K562 (cell line): ENCODE measurements around the gene CDYL. TPM values are rescaled to one million over a fixed set of nuclear protein-coding genes. Genes with fewer than 3 reads are reported as not detected.

ENCODE experiments used
- ATAC-seq: fragments of 200-7000 bp; cut with Tn5 transposase; 3 replicates; pipeline ENCODE4 v1.9.1; 2020; ENCODE audit warnings: moderate library complexity
- BruUV-seq: library from RNA; stranded (reverse); fragments of 400-500 nt; replicated peaks from 2 replicates; lab custom pipeline; 2021; lab: Mats Ljungman, UMichigan
- CTCF ChIA-PET: fragments of 300-600 bp; formaldehyde crosslinking; extraction: SDS; loops from one replicate; lab custom pipeline; 2021; ENCODE audit warnings: low intra/inter-chr PET ratio; lab: Yijun Ruan, JAX
- POLR2A ChIA-PET: fragments of 300-600, 350-650 bp; sonication (Branson Sonifier 250); formaldehyde crosslinking; extraction: SDS; loops from one replicate; lab custom pipeline; 2021; ENCODE audit warnings: antibody characterized with exemption, inconsistent platforms; lab: Yijun Ruan, JAX
- DNase-seq, 4 experiments: peaks; one replicate each; pipeline versions ENCODE4 v3.0.0 to v3.0.0-alpha.2; 2011 to 2018; ENCODE audit warnings: low spot score in 3 of 4, mixed read lengths in 3 of 4; ENCODE audit errors: extremely low read depth in 1 of 4
- FAIRE-seq: peaks from 2 replicates; lab custom pipeline; 2011; peaks lifted over from hg19 to GRCh38; lab: Jason Lieb, UNC
- H2AFZ ChIP-seq: 2 replicates; pipeline ENCODE4 v1.6.0; 2011; ENCODE audit warnings: low read depth, low read length, control low read depth, inconsistent platforms
- H3K27ac ChIP-seq: fragments of 200-600 bp; 3 replicates; pipeline ENCODE4 v1.8.0; 2011; ENCODE audit warnings: low read depth, mild to moderate bottlenecking, control low read depth, inconsistent platforms, low read length, moderate library complexity, mixed read lengths; ENCODE audit errors: extremely low read depth
- H3K27me3 ChIP-seq, 2 experiments: fragments of 300-600 bp in 1 of 2; 2 replicates in 1 of 2; 3 replicates in 1 of 2; pipeline versions ENCODE4 v1.6.0 to v1.8.0; 2011; ENCODE audit warnings: inconsistent platforms in 2 of 2, low read length in 2 of 2, mild to moderate bottlenecking in 1 of 2, mixed read lengths in 1 of 2, moderate library complexity in 1 of 2; ENCODE audit not compliant: control insufficient read depth in 2 of 2, insufficient read depth in 2 of 2
- H3K36me3 ChIP-seq: fragments of 300-600 bp; 3 replicates; pipeline ENCODE4 v1.8.0; 2011; ENCODE audit warnings: mild to moderate bottlenecking, low read length, inconsistent platforms; ENCODE audit not compliant: control insufficient read depth, insufficient read depth
- H3K4me1 ChIP-seq, 2 experiments: fragments of 200-600 bp in 1 of 2; replicated peaks in 1 of 2; 2 replicates in 1 of 2; 3 replicates in 1 of 2; pipeline versions ENCODE4 v1.5.1 to v1.8.0; 2011; ENCODE audit warnings: inconsistent platforms in 2 of 2, low read length in 2 of 2, mild to moderate bottlenecking in 1 of 2, mixed read lengths in 1 of 2, moderate library complexity in 1 of 2; ENCODE audit not compliant: control insufficient read depth in 2 of 2, insufficient read depth in 2 of 2
- H3K4me2 ChIP-seq: 2 replicates; pipeline ENCODE4 v1.6.1; 2011; ENCODE audit warnings: low read length, control low read depth, inconsistent platforms, mixed read lengths; ENCODE audit not compliant: insufficient read depth
- H3K4me3 ChIP-seq: fragments of 200-600 bp; sonication (generic), shearing (Covaris generic); 2 replicates; pipeline ENCODE4 v1.5.1; 2016; ENCODE audit warnings: control low read depth, inconsistent platforms
- H3K79me2 ChIP-seq: fragments of 200-600 bp; 3 replicates; pipeline ENCODE4 v1.8.0; 2011; ENCODE audit warnings: low read length, inconsistent platforms; ENCODE audit not compliant: control insufficient read depth, insufficient read depth
- H3K9ac ChIP-seq, 2 experiments: 2 replicates each; pipeline versions ENCODE4 v1.6.0 to v1.6.1; 2011; ENCODE audit warnings: low read depth in 2 of 2, low read length in 2 of 2, control low read depth in 1 of 2, inconsistent platforms in 1 of 2, mild to moderate bottlenecking in 1 of 2, mixed read lengths in 1 of 2; ENCODE audit not compliant: insufficient read depth in 1 of 2
- H3K9me1 ChIP-seq: one replicate; pipeline ENCODE4 v1.6.0; 2011; ENCODE audit warnings: inconsistent platforms, mild to moderate bottlenecking, low read length, moderate library complexity; ENCODE audit not compliant: control insufficient read depth, insufficient read depth
- H3K9me3 ChIP-seq: replicated peaks from 2 replicates; pipeline ENCODE4 v1.5.1; 2011; ENCODE audit warnings: low read depth, low read length, inconsistent platforms; ENCODE audit not compliant: control insufficient read depth, insufficient read depth
- H4K20me1 ChIP-seq: replicated peaks from 2 replicates; pipeline ENCODE4 v1.6.1; 2011; ENCODE audit warnings: low read length, inconsistent platforms, mixed read lengths; ENCODE audit not compliant: control insufficient read depth, insufficient read depth
- ETV5 ChIP-seq: sonication (generic); formaldehyde crosslinking; IDR thresholded peaks from 2 replicates; pipeline ENCODE4 v1.4.0; 2020; ENCODE audit warnings: low read depth, mild to moderate bottlenecking, missing genetic modification reagents
- MEIS2 ChIP-seq: fragments of 450-650 bp; IDR thresholded peaks from 2 replicates; pipeline ENCODE4 v1.6.1; 2014; ENCODE audit warnings: mild to moderate bottlenecking; ENCODE audit not compliant: partially characterized antibody
- NUFIP1 ChIP-seq: fragments of 450-650 bp; IDR thresholded peaks from 2 replicates; pipeline ENCODE4 v1.6.1; 2018; ENCODE audit not compliant: partially characterized antibody
- RB1 ChIP-seq: fragments of 450-650 bp; IDR thresholded peaks from 2 replicates; pipeline ENCODE4 v1.6.1; 2017; ENCODE audit warnings: low read depth, mild to moderate bottlenecking
- ZBED1 ChIP-seq: IDR thresholded peaks from 2 replicates; pipeline ENCODE4 v1.6.1; 2014
- WGBS: fragments of 100-300 bp; shearing (Covaris generic); methylation state at CpG from one replicate; pipeline ENCODE4 v1.1.6; 2016; ENCODE audit warnings: low coverage, mixed read lengths; ENCODE audit not compliant: insufficient coverage; ENCODE audit errors: missing lambda C conversion rate; 5-methylcytosine and 5-hydroxymethylcytosine counted together
- in situ Hi-C: fragments of 300-500 bp; cut with MboI; formaldehyde crosslinking; loops from 4 replicates; pipeline ENCODE4 v1.15.0; 2018; ENCODE audit warnings: inconsistent platforms, mixed read lengths
- intact Hi-C: fragments of 100-400 bp; cut with micrococcal nuclease; formaldehyde crosslinking; loops from 2 replicates; pipeline ENCODE4 v1.14.2; 2022
- polyA plus RNA-seq, 8 experiments: library from polyadenylated mRNA; depleted of rRNA in 4 of 8; stranded (reverse) in 5 of 8; unstranded in 3 of 8; fragments of >200 nt; fragmentation: Nextera tagmentation in 2 of 8; fragmentation: Illumina TruSeq in 1 of 8; extraction: Ambion mirVana in 2 of 8; extraction: Trizol in 1 of 8; gene quantifications; 2 replicates each; pipeline versions ENCODE4 v1.2.1 to v1.2.3, GENCODE V29; 2011 to 2014; ENCODE audit warnings: inconsistent platforms in 1 of 8, missing spikeins in 1 of 8
- total RNA-seq, 7 experiments: library from RNA; depleted of rRNA in 6 of 7; stranded (reverse); fragments of >200 nt in 6 of 7; fragmentation: Illumina TruSeq in 2 of 7; extraction: Trizol in 2 of 7; gene quantifications; 2 replicates each; pipeline versions ENCODE4 v1.2.1 to v1.2.3, GENCODE V29; 2011 to 2021; ENCODE audit warnings: low replicate concordance in 1 of 7
- TF ChIP-seq, protein P1 (sequence below): fragments of 200-400 bp; formaldehyde crosslinking; IDR thresholded peaks from 2 replicates; pipeline ENCODE4 v1.6.1; 2017; ENCODE audit warnings: mild to moderate bottlenecking, low read depth, low read length, moderate library complexity

Gene CDYL
- total and polyA plus RNA-seq, 9 of the 15 experiments (the other 6 are each of a cell fraction or from before 2014, with no cell fraction given): 8.1 to 45.8 (median 40.8) TPM

DNA sequence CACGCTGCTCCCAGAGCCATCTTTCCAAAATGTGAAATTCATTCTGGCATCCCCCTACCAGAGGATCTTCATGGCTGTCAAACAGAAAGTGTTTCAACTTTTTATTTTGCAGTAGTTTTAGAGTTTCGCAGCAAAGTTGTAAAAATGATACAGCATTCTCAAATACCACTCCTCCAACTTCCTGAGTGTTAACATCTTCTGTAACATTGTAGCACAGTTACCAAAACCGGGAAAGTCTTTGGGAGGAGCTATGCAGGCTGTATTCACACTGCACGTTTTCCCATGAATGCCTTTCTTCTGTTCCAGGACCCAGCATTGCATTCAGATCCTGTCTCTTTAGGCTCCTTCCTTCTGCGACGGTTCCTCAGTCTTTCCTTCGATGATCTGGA is 30.1 kb downstream of the CDYL start:
- 0 out of 3 replicates have a peak, but pooled peaks cover 2% of the 10 kb centered on the region for H3K36me3 ChIP-seq
- FAIRE-seq: no peak

More for the DNA sequence above, 30.1 kb downstream of the CDYL start:
- intact Hi-C loops (no loop called here), in situ Hi-C loops (no loop called here)
- BruUV-seq: no TSS peak
- Histone ChIP-seq H3K9me3 (peaks cover 6% of the 10 kb centered on the region), H3K4me3 (no peak overlapping the region), H3K4me1 (peaks cover 12 to 23% of the 10 kb centered on the region in 2 experiments; a peak in 4 of 5 replicates), H3K27ac (no peak overlapping the region)
- POLR2A ChIA-PET: no interaction called here
- no peak for TF ChIP-seq ETV5 (CRISPR knock-in tag)
- no peak for TF ChIP-seq RB1
- TF ChIP-seq MEIS2: no peak
- TF ChIP-seq ZBED1: no peak
- TF ChIP-seq, protein P1, sequence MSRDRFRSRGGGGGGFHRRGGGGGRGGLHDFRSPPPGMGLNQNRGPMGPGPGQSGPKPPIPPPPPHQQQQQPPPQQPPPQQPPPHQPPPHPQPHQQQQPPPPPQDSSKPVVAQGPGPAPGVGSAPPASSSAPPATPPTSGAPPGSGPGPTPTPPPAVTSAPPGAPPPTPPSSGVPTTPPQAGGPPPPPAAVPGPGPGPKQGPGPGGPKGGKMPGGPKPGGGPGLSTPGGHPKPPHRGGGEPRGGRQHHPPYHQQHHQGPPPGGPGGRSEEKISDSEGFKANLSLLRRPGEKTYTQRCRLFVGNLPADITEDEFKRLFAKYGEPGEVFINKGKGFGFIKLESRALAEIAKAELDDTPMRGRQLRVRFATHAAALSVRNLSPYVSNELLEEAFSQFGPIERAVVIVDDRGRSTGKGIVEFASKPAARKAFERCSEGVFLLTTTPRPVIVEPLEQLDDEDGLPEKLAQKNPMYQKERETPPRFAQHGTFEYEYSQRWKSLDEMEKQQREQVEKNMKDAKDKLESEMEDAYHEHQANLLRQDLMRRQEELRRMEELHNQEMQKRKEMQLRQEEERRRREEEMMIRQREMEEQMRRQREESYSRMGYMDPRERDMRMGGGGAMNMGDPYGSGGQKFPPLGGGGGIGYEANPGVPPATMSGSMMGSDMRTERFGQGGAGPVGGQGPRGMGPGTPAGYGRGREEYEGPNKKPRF: no peak
- TF ChIP-seq NUFIP1: no peak
- TF ChIP-seq, all 486 proteins: peak for 0
- CTCF ChIA-PET: no interaction called here
- Histone ChIP-seq H3K4me2 (no peak overlapping the region), H3K9ac (no peak overlapping the region), H3K79me2 (peaks cover 95% of the 10 kb centered on the region), H3K27me3 (no peaks in the 10 kb centered on the region), H3K9me1 (peaks cover 6% of the 10 kb centered on the region), H4K20me1 (peaks cover 32% of the 10 kb centered on the region), H2AFZ (no peak overlapping the region)
- WGBS: 62% methylated on average over 7 of the region's 7 CpGs
- no peak for ATAC-seq
- no peak for DNase-seq
